HepG2 (cell line): Measurements from ENCODE around the gene NOB1. TPM values are rescaled to one million over a fixed set of nuclear protein-coding genes. Genes with fewer than 3 reads are reported as not detected.
A peak's percentile ranks its signal among the peaks of the same experiment; 100 is the strongest.

Source experiments
- BCL6 ChIP-seq: IDR thresholded peaks from 2 replicates; pipeline ENCODE4 v1.6.1; 2016; ENCODE audit warnings: missing genetic modification reagents, missing compliant biosample characterization
- BORCS8-MEF2B ChIP-seq: sonication (generic); formaldehyde crosslinking; IDR thresholded peaks from 2 replicates; pipeline ENCODE4 v1.8.0; 2022; ENCODE audit warnings: mild to moderate bottlenecking, missing genetic modification reagents
- E2F1 ChIP-seq: sonication (generic); formaldehyde crosslinking; IDR thresholded peaks from 2 replicates; pipeline ENCODE4 v1.5.0; 2020; ENCODE audit warnings: missing genetic modification reagents
- EEA1 ChIP-seq: sonication (generic); formaldehyde crosslinking; IDR thresholded peaks from 2 replicates; pipeline ENCODE4 v1.5.1; 2020; ENCODE audit warnings: mild to moderate bottlenecking, missing genetic modification reagents, borderline replicate concordance
- FOXJ3 ChIP-seq: sonication (generic); formaldehyde crosslinking; IDR thresholded peaks from 2 replicates; pipeline ENCODE4 v1.4.0; 2020; ENCODE audit warnings: missing genetic modification reagents, mild to moderate bottlenecking, borderline replicate concordance
- HIVEP1 ChIP-seq: sonication (generic); formaldehyde crosslinking; IDR thresholded peaks from 2 replicates; pipeline ENCODE4 v1.4.0; 2020; ENCODE audit warnings: mild to moderate bottlenecking, missing genetic modification reagents
- HMG20A ChIP-seq: IDR thresholded peaks from 2 replicates; pipeline ENCODE4 v1.6.1; 2016; ENCODE audit warnings: borderline replicate concordance
- MED13 ChIP-seq: sonication (generic); formaldehyde crosslinking; IDR thresholded peaks from 2 replicates; pipeline ENCODE4 v1.5.0; 2020; ENCODE audit warnings: missing genetic modification reagents
- PHF8 ChIP-seq: sonication (generic); formaldehyde crosslinking; IDR thresholded peaks from 2 replicates; pipeline ENCODE4 v1.5.0; 2020; ENCODE audit warnings: missing genetic modification reagents
- RXRA ChIP-seq: sonication (generic); formaldehyde crosslinking; IDR thresholded peaks from 2 replicates; pipeline ENCODE4 v1.5.1; 2020; ENCODE audit warnings: missing genetic modification reagents
- ZBTB40 ChIP-seq, 2 experiments: fragments of 450-650 bp in 1 of 2; sonication (generic) in 1 of 2; formaldehyde crosslinking in 1 of 2; IDR thresholded peaks; 2 replicates each; pipeline versions ENCODE4 v1.6.1 to v1.8.0; 2016 to 2022; ENCODE audit warnings: antibody characterized with exemption in 1 of 2, mild to moderate bottlenecking in 1 of 2, missing genetic modification reagents in 1 of 2
- ZNF644 ChIP-seq: IDR thresholded peaks from 2 replicates; pipeline ENCODE4 v1.6.1; 2016; ENCODE audit warnings: low read depth
- ZNF816 ChIP-seq: sonication (generic); formaldehyde crosslinking; IDR thresholded peaks from 2 replicates; pipeline ENCODE4 v1.8.0; 2022; ENCODE audit warnings: missing genetic modification reagents, mild to moderate bottlenecking, borderline replicate concordance
- polyA plus RNA-seq, 8 experiments: library from polyadenylated mRNA; depleted of rRNA in 3 of 8; stranded (reverse) in 7 of 8; unstranded in 1 of 8; fragments of >200 nt; fragmentation: Illumina TruSeq in 4 of 8; extraction: Trizol in 4 of 8; gene quantifications; 2 replicates each; pipeline versions ENCODE4 v1.2.1 to v1.2.3, GENCODE V29; 2011 to 2016; ENCODE audit warnings: low read depth in 4 of 8, missing spikeins in 1 of 8, mixed read lengths in 1 of 8; ENCODE audit not compliant: insufficient read depth in 1 of 8
- total RNA-seq, 5 experiments: library from RNA; depleted of rRNA; stranded (reverse); fragments of >200 nt; fragmentation: Illumina TruSeq; extraction: Trizol; gene quantifications; 2 replicates each; pipeline ENCODE4 v1.2.3, GENCODE V29; 2016; ENCODE audit warnings: low read depth in 1 of 5
- TF ChIP-seq, protein P1 (sequence below): sonication (generic); formaldehyde crosslinking; IDR thresholded peaks from 2 replicates; pipeline ENCODE4 v1.4.0; 2020; ENCODE audit warnings: mild to moderate bottlenecking, missing genetic modification reagents, borderline replicate concordance

Gene NOB1
- total and polyA plus RNA-seq, 2 of the 13 experiments (the other 11 are each of a cell fraction or from before 2014, with no cell fraction given): 47.1 to 162 TPM

DNA sequence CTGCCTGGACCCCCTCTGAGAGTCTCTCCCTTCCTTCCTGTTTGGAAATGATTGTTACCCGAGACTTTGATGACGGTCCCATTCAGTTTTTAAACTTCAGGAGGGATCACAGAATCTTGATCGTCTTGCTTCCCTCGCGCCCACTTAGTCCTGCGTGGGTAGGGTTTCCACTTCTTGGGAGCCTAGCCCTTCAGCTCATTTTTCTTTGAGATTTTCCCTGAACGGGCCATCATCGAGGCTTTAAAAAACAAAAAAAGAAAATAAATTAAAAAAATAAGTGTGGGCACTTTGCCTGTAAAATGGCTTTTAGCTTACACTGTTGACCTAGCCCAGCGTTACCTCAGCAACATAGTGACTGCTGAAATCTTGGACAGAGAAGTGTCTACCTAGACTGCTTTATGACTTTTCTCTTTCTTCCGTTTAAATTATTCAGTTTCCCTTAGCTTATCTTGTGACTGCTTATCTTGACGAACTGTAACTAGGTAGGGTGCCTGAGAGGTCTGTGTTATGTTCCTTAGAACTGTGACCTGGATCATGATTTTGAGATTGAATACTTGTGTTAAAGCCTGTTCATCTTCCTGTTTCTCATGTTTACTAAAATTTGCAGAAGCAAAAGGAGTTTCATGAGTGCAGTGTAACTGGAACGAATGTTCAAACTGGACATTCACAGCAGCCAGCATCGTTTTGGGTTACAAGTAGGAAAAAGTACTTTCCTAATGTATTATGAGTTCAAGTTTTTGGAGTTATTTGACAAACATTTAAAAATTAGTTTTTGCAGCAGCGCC is 8.3 kb upstream of the NOB1 start (continued):
- TF ChIP-seq ZBTB40 (IDR thresholded peaks at IDR 0.05) (no peak), ZBTB40 (CRISPR knock-in tag; IDR thresholded peaks at IDR 0.05) (no peak), ZNF644 (CRISPR knock-in tag) (no peak), E2F1 (no peak), PHF8 (no peak), ZNF816 (no peak), FOXJ3 (CRISPR knock-in tag) (peak; percentile 56; the same call in 1 of the 2 replicates), MED13 (CRISPR knock-in tag) (no peak), BCL6 (CRISPR knock-in tag) (no peak), EEA1 (CRISPR knock-in tag) (no peak), RXRA (CRISPR knock-in tag) (no peak), HMG20A (CRISPR knock-in tag) (no peak), BORCS8-MEF2B (CRISPR knock-in tag) (no peak), HIVEP1 (CRISPR knock-in tag) (no peak)
- TF ChIP-seq, protein P1, sequence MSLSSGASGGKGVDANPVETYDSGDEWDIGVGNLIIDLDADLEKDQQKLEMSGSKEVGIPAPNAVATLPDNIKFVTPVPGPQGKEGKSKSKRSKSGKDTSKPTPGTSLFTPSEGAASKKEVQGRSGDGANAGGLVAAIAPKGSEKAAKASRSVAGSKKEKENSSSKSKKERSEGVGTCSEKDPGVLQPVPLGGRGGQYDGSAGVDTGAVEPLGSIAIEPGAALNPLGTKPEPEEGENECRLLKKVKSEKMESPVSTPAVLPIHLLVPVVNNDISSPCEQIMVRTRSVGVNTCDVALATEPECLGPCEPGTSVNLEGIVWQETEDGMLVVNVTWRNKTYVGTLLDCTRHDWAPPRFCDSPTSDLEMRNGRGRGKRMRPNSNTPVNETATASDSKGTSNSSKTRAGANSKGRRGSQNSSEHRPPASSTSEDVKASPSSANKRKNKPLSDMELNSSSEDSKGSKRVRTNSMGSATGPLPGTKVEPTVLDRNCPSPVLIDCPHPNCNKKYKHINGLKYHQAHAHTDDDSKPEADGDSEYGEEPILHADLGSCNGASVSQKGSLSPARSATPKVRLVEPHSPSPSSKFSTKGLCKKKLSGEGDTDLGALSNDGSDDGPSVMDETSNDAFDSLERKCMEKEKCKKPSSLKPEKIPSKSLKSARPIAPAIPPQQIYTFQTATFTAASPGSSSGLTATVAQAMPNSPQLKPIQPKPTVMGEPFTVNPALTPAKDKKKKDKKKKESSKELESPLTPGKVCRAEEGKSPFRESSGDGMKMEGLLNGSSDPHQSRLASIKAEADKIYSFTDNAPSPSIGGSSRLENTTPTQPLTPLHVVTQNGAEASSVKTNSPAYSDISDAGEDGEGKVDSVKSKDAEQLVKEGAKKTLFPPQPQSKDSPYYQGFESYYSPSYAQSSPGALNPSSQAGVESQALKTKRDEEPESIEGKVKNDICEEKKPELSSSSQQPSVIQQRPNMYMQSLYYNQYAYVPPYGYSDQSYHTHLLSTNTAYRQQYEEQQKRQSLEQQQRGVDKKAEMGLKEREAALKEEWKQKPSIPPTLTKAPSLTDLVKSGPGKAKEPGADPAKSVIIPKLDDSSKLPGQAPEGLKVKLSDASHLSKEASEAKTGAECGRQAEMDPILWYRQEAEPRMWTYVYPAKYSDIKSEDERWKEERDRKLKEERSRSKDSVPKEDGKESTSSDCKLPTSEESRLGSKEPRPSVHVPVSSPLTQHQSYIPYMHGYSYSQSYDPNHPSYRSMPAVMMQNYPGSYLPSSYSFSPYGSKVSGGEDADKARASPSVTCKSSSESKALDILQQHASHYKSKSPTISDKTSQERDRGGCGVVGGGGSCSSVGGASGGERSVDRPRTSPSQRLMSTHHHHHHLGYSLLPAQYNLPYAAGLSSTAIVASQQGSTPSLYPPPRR (CRISPR knock-in tag): no peak
